Central memory CD4-positive, alpha-beta T cell (primary cell): ENCODE measurements around the gene PLK5.
A peak's percentile ranks its signal among the peaks of the same experiment; 100 is the strongest.
"Not testable (repeated sequence)": the region's sequence is repeated elsewhere in the genome, so short reads cannot be mapped to it uniquely, and the experiment has no call there.

Experiments used
- DNase-seq: peaks from one replicate; pipeline ENCODE4 v3.0.0; 2022

The PLK5 gene

DNA sequence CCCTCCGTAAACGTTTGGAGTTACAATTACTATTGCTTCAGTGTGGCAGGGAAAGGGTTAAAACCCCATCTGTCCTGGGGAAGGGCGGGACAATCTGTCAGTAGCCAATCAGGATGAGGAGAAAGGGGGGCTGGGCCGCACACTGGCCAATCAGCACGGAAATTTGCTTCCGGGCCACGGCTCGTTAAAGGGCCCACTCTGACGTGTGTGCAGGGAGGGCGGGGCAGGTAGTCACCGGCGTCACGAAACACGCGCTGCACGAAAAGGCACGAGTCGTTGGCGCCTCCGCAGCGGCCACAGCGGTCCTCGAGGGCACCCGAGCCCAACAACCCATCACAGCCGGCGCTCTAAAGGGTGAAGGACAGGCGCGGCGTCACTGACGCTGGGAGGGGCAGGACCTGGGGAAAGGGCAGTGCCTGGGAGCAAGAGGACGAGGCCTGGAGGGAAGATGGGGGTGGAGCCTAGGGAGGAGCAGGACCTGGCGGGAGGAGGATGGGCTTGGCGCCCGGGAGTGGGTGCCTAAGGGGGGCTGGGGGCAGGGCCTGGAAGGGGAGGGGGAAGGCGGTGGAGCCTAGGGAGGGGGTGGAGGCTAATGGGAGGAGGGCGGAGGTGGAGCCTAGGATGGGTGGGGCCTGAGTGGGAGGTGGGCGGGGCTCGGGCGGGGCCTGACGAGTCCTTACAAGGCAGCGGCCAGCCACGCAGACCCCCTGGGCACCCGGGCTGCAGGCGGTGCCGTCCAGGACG, 15.9 kb upstream of the PLK5 start:
- DNase-seq = peak; percentile 91

GRCh38 chr19:1508507-1508856, 15.4 kb upstream of the PLK5 start:
- DNase-seq = no peak

GRCh38 chr19:1509602-1510441, 14.1 kb upstream of the PLK5 start:
- DNase-seq = no peak

- no peak for DNase-seq
These were observed 13.5 kb upstream of the PLK5 start for GRCh38 chr19:1510442-1510806.

DNA sequence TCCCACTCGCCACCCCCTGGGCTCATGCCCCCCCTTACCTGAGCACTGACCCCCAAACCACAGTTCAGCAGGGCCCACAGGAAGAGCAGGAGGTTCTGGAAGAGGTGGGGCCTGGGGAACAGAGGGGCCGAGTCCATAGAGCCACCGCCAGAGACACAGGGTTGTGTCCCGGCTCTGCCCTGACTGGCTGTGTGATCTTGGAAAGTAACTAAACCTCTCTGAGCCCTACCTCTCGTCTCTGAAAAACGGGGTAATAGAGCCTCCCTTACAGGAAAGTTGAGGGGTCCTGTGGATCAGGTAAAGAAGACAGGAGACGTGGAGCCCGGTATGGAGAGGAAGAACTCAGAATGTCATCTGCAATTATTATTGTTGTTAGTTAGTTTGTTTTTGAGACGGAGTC, 13.1 kb upstream of the PLK5 start:
- no peak for DNase-seq

DNA sequence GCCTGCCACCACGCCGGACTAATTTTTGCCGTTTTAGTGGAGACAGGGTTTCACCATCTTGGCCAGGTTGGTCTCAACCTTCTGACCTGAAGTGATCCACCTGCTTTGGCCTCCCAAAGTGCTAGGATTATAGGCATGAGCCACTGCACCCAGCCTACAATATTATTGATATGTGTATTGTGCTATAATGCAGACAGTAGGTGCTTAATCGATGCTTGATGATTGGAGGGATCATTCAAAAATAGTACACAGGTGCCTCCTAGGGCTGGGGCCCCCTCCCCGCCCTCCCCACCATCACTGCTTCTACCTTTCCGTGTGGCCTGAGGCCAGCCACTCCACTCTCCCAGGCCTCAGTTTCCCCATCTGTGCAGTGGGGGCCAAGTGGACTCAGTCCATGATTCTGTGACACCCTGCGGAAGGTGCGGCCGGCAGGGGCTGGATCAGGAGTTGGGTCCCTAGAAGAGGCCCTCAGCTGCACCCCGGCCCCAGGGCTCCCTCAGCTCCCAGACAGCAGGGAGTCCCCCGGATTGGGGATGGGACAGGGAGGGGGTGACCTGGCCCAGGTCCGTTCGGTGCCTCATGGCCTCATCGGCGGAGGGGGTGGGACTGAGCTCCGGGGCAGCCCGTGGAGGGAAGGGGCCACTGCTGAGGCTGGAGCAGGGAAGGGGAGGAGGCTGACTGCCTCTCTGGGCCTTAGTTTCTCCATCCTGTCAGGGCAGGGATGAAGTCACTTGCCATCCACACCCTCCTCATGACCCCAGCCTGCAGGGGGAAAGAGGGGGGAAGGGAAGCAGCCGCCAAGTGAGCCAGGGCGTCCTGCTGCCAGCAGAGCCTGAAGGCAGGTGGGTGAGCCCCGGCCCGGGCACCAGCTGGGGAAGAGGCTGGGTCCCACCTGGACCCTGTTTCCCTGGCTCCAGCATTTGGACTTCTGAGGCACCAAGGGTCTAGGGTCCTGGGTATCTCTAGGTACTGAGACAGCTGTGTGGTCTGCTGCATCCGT, 12.3 kb upstream of the PLK5 start:
- DNase-seq = no peak

DNA sequence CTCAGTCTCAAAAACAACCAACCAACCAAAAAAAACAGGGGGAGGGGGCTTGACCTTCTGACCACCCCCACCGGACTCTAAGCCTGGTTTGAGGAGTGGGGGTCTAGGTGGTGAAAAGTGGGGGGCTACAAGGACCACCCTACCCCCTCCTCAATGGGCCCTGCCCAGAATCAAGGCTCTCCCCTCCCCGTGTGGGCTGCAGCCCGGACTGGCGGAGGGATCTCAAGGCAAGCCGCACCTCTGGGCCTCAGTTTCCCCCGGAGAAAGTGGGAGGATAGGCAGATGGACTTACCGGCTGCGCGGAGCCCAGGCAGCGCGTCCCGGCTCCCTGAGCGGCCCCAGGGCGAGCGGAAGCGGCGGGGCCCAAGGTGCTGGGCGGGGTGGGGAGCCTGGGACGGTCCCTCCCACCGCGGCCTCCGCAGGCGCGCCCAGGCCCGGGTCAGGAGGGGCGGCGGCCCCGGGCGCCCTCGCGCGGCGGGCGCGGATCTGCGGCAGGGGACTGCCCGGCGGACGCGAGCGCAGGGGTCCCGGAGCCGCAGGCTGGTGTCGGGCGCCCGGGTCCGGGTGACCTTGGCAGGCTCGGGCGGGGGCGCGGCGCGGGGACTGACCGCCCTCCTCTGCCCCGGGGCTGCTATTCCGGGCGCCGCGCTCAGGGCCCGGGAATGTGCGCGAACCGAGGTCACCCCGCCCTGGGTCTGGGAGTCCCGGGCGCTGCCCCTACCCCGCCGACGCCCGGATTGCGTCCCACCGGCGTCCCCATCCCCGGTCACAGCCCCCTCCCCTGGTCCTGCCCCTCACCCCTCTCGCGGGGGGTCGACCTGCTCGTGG, 11.0 kb upstream of the PLK5 start, which contains the start of gene ADAMTSL5:
Gene ADAMTSL5, minus strand, starts transcription at position 349 of the 828 bp plus-strand sequence. CDS start 2,076 bp downstream, outside the sequence.
- DNase-seq = peak; percentile 59

DNA sequence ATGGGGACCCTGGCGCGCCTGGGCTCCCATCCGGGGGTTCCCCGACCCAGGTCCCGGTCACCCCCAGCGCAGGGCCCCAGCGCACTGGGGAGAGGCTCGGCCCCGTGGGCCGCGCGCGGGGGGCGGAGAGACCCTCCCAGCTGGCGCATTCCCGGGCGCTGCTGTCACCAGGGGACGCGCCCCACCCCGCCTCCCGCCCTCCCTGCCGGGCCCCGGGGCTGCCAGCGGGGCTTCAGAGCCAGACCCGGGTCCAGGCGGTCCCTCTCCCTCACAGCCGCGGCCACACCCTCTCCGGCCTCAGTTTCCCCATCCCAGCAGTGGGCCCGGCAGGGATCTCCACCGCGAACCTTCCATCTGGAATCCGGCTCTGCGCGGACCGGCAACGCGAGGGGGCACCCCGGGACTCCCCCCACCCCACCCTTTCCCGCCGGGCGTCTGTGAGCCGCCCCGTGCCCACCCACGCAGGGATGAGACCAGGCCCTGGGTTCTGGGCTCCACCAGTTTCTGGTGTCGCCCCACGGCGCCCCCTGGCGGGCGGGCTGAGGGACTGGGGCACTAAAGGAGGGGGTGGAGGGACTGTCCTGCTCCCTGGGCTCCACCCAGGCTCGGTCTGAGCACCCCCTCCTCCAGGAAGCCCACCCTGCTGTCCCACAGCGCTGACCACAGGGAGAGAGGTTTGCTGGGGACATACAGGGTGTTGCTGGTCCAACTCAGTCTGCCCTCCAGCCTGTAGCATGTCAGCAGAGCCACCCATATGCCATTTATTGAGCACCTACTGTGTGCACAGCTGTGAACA, 10.2 kb upstream of the PLK5 start:
- DNase-seq = peak; percentile 64

- DNase-seq = no peak
These were observed 9.6 kb upstream of the PLK5 start for GRCh38 chr19:1514295-1514661.

GRCh38 chr19:1514986-1515721, 8.7 kb upstream of the PLK5 start:
- no peak for DNase-seq

GRCh38 chr19:1516395-1516753, 7.5 kb upstream of the PLK5 start:
- no peak for DNase-seq

DNA sequence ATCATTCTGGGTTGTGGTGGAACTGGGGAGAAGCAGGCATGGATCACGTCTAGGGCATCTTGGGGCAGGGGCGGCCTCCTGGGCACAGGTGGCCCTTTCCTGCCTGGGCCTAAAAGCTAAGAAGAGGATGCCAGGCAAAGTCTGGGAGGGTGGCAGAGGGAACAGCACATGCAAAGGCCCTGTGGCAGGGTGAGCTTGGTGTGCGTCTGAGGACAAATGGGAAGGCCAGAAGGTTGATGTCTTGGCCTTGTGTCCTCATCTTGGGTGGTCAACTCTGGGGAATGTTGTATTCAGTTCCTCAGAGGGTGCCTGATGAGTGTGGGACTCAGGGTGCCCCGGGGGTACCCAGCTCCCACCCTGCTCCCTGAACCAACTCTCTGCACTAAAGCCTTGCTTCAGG, 5.4 kb upstream of the PLK5 start:
- no peak for DNase-seq

DNA sequence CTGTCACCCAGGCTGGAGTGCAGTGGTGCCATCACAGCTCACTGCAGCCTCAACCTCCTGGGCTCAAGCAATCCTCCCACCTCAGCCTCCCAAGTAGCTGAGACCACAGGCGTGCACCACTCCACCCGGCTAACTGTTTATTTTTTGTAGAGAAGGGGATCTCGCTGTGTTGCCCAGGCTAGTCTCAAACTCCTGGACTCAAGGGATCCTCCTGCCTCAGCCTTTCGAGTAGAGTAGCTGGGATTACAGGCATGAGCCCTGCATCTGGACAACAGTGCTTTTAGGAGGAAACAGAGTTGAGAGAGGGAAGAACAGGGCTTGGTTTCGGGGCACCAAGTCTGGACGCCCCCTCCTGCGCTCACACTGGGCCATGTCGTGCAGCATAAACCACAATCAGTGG, 4.1 kb upstream of the PLK5 start:
- DNase-seq = not testable (repeated sequence)

DNA sequence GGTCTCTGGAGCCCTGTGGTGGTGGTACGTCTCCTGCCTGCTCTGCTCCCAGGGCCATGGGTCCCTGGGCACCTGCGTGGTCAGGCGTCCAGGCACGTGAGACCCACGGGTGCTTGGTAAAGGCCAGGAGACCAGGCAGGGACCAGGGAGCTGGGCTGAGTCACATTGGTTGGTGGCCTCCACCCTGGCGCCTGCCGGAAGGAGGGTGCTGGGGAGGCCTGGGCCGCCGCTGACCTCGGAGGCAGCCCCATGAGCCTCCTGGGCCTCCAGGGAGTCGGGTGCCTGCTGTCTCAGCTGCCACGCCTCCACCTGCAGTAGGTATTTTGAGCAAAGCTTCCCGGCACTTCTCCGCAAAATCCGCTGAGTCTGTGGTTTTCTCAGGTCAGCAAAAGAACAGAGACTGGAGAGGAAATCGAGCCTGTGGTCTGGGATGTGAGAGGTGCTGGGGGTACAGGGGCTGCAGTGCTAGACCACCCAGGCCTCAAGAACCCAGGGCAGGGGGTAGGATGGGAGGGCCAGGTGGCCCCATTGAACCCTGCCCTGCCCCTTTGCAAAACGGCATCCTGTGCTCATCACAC, 3.6 kb upstream of the PLK5 start:
- no peak for DNase-seq

GRCh38 chr19:1521636-1522035, 2.2 kb upstream of the PLK5 start:
- DNase-seq = no peak

DNA sequence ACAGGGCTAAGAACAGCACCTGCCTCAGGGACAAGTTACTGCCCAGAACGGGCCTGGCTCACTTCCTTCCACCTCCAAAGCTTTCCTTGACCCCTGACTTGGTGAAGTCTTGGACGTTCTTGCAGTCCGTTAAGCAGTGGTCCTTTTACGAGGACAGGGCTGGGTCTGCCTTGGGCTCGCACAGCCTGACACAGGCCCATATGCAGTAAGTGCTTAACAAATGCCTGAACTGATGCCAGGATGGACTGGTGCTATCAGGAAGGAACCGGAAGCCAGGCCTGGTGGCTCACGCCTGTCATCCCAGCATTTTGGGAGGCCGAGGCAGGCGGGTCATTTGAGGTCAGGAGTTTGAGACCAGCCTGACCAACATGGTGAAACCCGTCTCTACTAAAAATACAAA, 1.8 kb upstream of the PLK5 start:
- no peak for DNase-seq

- no peak for DNase-seq
These were observed 1.0 kb upstream of the PLK5 start for GRCh38 chr19:1522838-1523237.

GRCh38 chr19:1524287-1524971, 552 bp downstream of the PLK5 start:
- DNase-seq = no peak

DNA sequence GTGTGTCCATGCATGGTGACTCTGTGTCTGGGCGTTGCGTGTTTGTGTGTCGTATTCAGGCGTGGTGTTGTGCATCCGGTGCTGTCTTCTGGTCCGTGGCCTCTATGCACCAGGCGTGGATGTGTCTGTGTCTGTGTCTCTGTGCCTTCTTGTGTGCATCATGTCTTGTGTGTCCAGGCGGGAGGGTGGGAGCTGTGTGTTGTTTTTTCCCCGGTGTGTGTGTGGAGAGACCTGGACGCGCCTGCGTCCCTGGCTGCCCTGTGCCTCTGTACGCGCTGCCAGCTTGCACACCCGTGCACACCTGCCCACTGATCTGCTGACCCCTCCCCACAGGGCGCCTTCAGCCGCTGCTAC, 1.1 kb downstream of the PLK5 start:
- no peak for DNase-seq

- no peak for DNase-seq
These were observed 1.5 kb downstream of the PLK5 start for GRCh38 chr19:1525343-1525742.
